GM18873 (cell line): ENCODE measurements around the gene CD248.

Source experiments
- ATAC-seq: cut with Tn5 transposase; IDR thresholded peaks from one replicate; pipeline ENCODE4 v1.9.1; 2021; ENCODE audit warnings: mild to moderate bottlenecking, moderate library complexity, moderate number of reproducible peaks; ENCODE audit not compliant: unreplicated experiment, low FRiP score

CD248 gene

DNA sequence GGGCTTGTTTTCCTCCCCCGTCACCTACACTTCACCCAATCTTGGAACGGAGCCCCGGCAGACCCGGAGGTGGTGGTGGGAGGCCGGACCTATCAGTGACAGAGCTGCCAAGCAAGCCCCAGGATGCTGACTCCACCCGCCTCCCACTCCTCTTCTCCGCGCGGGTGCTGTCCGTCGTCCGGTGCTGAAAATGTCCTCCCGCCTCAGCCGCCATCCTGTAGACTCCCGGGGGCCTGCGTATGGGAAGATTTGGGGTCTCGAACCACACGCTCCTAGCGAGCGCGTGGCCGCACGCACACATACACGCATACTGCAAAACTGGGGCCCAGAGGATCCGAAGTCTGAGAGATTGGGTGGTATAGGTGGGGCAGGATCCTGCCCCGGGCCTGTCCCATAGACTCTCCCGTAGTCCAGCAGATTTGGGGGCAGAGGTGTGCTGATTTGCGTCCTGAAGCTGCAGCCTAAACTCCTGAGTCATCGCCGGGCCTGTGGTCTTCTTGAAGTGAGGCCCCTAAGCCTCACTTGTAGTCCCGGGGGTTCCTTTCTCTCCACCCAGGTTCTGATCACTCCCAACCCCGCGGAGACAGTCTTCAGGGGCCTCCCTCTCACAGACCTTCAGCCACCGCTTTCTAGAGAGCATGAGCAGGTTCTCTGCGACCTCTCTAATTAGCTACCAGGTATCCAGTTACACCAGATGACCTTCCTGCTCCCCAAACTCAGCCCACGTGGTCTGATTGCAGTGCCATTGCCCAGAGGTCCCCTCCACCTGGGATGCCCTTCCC, 27.1 kb downstream of the CD248 start:
- peak; percentile 19 for ATAC-seq

DNA sequence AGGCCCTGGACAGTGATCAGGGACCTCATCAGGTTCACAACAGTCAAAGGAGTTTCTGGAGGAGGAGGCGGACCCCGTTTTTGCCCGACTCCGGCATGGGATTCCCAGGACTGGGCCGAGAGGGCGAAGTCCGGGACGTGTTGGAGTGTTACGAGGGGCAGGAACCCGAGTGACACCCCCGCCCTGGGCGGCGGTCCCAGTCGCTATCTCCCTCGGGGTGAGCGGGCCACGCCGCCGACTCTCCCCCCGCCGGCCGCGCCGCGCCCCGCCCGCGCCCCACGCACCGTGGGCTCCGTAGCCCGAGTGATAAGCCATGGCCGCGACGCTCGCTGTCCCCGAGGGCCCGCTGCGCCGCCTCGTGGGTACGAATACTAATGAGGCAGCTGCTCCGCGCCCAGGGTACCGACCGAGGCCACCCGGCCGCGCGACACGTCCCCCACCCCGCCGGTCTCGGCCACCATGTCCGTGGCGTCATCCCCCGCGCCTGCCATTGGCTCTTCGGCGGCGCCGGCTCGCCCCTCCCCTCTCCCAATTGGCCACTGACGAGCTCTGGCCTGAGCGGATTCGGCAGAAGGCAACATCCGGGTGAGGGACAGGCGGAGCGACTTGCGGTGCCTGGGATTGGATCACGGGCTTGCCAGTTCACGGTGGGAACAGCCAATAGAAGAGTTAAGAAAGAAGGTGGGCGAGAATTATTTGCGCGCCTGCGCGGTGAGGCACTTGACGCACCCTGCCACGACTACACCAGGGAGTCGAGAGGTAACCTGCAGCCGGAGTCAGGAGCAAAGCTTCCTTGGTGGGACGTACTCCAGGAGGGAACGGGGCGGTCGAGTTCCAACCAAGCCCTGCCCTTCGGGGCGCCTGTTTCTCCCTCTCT, 27.9 kb downstream of the CD248 start, which contains the start of gene YIF1A:
Gene YIF1A (minus strand): TSS at position 473 of the 877 bp plus-strand sequence. CDS start 158 bp downstream, at position 315.
- peak; percentile 93 for ATAC-seq

DNA sequence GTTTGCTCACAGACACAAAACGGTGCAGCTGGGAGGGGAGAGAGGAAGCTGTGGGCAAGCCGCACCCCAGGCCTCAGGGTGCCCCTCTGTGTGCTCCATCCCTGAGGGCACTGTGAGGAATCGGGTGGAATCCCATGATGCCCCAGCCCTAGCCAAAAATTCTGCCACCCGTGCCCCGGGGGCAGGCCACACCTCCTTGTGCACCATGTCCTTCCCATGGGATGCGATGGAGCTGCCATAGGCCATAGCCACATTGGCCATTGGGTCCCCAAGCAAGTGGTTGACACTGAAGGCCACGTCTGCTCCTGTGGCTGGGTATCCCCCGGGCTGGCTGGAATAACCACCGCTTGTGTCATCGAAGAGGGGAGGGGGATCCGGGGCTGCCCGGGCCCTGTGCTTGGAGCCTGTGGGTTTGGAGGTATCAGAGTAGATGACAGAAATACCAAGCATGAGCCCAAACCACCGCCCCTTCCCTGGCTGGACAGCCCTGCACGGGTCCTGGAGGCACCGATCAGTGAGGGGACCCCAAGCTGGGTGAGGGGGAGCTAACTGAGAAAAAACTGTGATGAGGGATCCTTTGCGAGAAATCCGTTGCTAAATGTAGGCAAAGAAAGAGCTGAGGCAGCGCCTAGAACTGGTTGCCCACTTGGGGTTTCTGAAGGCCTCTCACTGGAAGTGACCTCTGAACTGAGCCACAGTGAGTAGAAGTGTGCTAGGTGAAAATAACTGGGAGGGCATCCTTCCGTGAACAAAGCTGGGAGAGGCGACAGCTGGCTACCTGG, 28.8 kb downstream of the CD248 start:
- no peak for ATAC-seq

DNA sequence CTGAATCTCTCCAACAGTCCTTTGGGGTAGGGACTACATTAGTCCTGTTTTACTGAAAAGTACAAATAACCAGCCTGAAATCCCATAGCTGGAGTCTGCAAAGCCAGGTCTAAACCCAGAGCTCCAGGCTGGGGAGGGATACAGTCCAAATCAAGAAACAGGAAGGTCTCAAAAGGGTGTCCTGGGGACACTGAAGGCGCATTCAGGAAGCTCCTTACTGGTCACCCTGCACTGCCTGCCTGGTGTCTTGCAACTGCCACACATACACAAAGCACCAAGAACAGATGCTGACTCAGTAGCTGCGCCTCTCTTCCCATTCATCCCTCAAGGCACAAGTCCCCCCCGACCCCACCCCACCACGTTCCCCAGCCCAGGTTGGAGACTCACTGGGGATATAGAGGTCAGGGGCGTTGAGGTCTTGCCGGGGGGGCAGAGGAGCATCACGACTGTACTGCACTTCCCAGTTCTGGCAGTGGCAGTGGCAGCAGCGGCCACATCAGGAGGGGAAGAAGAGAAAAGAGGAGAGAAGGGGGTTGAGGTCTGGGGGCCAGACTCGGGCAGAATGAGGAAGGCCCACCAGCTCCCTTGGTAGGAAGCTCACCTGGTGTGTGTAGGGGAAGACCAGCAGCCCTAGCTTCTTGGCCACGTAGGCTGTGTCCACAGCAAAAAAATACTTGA, 29.5 kb downstream of the CD248 start:
- no peak for ATAC-seq

DNA sequence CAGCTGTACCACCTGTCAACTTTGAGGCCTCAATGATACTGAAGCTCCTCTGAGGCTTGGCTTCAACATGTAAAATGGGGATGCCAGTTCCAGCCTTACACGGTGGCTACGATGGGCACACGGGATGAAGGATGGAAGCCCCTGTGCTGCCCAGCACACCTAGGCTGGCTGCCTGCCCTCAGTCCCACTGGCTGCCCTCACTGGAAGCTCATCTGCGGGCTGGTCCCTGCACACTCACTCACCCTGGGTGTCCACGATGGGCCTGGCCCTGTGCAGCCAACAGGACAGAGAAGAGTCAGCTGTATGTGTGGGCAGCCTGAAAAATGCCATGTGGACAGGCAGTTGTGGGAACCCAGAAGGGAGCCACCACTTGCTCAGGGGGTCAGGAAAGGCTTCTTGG, 30.1 kb downstream of the CD248 start:
- no peak for ATAC-seq

DNA sequence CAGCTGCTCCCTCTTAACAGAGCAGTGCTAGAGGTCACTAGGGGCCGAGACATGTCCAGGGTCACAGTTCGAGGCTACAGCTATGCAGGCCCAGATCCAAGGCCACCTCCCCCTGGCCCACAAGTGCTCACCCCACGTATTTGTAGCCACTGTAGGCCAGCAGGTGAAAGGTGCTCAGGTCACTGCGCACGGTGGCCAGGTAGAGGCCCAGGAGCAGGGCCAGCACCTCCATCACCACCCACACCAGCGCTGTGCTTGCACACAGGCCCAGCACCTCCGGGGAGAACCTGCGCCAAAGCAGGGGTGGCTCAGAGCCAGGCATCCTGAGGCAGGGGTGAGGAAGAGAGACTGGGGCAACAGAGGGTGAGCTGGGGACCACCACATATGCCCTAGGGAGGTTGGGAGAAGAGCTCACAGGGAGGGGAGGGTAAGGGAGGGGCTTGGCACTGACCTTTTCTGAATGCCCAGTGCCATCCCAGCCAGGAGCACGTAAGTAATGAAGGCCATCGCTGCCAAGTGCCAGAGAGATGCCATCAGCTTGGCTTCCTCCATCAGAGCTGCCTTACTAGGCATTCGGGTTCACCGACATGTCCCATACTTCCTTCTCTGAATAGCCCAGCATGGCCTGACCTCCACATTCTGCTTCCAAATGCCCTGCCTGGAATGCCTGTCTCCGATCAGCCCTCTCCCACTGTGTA, 31.4 kb downstream of the CD248 start:
- ATAC-seq = no peak

DNA sequence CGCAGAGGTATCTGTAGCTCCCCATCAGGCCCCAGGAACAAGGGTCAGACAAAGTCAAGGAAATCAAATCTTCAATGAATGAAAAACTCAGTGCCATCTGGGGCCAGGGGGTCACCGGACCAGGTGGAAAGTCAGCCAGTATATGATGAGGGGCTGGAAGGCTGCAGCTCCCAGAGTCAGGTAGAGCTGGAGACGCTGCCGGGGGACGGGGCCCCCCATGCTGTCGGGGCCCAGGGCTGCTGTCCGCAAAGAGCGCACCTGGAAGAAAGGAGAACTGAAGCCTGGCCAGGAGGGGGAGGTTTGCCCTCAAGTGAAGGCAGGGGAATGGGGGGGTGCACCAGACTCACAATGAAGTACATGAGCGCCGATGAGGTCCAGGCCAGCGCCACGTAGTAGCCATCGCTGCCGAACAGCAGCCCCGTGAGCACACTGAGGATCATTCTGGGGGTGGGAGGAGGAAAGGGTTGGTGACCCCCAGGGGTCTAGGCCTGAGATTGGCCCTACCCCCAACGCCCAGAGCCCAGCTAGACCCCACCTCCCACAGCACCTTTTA, 32.2 kb downstream of the CD248 start:
- no peak for ATAC-seq

DNA sequence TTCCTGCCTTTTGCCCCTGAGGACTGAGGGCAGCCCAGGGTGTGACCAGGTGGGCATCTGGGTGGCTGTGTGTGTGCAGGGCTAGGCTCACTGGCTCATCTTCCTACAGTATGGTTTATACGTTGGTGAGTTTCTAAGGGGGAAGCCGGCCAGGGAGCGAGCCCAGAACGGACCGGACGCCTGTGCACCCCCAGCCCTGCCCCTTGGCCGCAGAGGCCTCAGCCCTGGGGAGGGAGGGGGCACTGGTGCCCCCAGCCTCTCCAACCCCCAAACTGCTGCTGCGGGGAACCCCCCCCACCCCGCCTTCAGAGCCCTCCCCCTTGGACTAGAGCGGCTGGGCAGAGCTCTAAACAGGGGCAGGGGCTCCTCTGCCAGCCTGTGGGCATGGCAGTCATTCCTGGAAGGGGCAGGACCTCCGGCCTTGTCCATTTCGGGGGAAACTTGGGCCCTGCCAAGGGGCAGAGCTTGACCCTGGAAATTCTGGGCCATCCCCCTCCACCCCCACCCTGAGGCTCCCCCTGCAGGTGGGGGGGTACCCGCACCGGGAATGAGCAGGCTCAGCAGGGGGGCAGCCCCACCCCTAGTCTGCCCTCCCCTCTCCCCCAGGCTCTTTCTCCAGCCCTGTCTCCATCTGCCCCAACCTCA, 33.3 kb downstream of the CD248 start:
- ATAC-seq = no peak

DNA sequence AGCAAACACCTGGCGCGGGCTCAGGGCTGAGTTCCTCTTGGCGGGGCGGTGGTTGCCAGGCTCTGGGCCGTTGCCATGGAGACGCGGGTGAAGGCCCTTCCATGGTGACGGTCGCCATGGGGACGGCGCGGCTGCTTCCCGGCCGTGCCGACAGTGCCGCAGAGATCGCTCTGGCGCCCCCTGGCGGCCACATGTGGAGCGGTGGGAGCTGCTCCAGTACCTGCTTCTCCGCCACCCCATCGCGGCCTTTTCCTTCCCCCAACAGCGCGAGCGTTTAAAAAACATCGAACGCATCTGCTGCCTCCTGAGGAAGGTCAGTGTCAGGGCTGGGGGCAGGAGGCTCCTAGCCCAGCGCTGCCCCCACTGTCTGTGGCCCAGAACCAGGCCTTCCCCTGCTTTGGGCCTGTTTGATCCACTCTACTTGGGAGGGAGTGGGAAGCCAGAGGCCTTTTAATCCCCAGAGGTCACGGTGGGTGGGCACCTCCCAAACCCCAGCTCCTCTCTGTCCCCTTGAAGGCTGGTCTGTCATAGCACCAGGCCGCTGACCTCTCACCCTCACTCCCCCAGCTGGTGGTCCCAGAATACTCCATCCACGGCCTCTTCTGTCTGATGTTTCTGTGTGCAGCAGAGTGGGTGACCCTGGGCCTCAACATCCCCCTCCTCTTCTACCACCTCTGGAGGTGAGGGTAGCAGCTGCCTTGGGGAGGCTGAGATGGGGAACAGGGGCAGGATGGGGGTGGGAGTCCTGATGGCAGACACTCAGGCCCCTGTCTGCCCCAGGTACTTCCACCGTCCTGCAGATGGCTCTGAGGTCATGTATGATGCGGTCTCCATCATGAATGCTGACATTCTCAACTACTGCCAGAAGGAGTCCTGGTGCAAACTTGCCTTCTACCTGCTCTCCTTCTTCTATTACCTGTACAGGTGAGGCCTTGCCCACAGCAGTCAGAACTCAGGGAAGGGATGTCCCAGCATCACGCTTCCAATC, 34.1 kb downstream of the CD248 start:
- peak; percentile 61 for ATAC-seq

DNA sequence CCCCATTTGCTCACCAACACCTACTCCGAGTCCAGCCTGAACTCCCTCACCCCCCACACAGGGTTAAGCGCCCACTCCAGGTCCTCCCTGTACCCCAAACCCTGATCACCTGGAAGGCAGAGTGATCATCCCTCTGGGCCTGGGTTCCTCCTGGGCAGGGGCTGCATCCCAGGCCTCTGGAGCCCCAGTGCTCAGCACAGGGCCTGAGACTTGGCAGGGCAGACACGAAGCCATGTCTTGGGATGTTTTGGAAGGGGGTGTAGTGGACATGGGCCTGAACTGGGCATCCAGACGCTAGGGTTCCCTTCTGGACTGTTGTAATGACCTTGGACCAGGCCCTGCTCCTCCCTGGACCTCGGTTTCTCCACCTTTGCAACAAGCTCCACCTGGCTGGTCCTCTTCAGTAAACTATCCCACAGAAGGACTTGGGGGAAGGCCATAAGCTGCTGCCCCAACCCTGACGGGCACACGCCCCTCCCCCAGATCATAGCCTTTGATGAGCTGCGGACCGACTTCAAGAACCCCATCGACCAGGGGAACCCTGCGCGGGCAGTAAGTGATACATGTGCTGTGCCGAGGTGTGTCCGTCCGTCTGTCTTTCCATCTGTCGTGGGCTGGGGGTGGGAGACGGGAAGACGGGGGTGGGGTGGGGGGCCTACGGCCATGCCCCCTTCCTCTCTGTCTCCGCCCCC, 34.9 kb downstream of the CD248 start:
- ATAC-seq = no peak

DNA sequence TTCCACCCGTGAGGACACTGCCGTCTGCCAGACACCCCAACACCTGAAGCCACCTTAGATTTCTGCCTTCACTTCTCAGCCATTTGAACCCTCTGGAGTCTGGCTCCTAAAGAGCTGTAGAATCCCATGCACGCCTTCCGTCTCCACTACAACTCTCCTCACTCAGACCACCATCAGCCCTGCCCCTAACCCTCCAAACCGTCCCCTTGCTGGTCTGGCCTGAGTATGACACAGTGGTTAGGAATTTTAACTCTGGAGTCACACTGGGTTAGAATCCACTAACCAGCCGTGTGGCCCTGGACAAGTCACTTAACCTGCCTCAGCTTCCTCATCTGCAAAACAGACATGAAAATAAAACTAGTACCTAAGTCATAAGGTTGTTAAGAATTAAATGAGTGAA, 35.8 kb downstream of the CD248 start:
- ATAC-seq = no peak

DNA sequence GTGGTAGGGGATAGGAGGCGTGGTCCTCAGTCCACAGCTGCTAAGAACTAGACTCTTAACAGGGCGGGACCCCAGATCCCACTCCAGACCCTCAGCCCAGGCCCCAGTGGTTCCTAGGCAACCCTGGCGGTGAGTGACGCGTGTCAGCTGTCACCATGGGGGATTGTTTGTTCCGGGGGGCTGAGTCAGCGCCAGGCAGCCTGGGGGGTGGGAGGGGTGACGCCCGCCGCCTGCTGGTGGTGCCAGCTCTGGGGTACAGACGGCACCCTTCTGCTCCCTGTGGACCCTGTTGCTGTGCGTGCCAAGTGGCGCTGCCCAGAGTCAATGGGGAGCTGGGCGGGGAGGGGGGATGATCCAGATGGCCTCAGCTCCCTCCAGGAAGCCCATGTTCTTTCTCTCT, 36.4 kb downstream of the CD248 start:
- no peak for ATAC-seq

DNA sequence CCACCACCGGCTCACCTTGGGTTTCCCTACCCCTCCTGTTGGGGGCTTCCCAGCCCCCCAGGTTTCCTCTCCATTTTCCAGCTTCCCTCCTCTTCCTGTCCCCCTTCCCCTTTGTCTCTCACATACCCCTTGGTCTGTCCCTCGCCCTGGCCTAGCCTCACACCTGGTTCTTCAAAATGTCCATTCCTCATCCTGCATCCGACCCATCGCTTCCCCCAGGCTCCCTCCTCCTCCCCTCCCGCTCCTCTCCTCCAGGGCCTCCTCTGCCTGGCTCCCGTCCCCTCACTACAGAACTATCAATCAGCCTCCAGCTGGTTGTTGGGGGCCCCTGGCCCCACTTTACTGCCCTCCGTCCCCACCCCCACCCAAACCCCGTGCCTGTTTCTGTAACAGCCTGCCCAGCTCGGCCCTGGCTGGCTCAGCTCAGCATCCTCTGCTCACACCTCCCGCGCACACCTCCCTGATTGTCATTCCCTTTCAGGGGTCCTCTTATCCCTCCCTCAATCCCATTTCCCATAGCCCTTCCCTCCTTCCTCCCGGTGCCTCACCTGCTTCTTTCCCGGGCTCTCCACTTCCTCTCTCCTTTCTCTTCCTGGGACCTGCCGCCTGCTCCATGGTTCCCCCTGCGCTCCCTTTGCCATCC, 37.6 kb downstream of the CD248 start:
- ATAC-seq = no peak

DNA sequence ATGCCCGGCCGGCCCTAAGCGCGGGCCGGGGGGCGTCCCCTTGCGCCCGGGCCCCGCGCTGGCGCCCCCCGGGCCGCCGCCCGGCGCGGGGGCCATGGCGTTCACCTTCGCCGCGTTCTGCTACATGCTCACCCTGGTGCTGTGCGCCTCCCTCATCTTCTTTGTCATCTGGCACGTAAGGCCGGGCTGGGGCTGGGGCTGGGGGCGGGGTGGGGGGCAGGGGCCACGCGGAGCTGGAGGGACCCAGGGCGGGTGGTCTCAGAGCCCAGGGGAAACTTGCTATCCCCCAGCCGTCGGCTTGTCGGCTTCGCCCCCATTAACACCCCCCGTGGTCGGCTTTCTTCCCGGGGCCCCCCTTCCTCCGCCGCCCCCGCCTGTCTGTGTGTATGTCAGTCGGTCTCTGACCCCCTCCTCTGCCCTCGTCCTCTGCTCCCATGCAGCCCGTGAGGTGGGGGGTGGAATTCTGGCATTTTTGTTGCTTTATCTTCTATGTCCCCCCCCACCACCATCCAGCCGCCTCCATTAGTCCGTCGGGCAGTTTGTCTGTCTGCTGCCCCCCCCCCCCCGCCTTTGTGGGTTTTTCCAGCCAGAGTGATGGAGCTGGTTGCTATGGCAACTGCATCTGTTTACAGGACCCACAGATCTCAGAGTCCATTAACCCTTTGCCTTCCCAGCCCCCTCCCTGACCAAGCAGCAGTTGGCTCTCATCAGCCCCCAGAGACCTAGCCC, 38.3 kb downstream of the CD248 start:
- ATAC-seq = no peak

DNA sequence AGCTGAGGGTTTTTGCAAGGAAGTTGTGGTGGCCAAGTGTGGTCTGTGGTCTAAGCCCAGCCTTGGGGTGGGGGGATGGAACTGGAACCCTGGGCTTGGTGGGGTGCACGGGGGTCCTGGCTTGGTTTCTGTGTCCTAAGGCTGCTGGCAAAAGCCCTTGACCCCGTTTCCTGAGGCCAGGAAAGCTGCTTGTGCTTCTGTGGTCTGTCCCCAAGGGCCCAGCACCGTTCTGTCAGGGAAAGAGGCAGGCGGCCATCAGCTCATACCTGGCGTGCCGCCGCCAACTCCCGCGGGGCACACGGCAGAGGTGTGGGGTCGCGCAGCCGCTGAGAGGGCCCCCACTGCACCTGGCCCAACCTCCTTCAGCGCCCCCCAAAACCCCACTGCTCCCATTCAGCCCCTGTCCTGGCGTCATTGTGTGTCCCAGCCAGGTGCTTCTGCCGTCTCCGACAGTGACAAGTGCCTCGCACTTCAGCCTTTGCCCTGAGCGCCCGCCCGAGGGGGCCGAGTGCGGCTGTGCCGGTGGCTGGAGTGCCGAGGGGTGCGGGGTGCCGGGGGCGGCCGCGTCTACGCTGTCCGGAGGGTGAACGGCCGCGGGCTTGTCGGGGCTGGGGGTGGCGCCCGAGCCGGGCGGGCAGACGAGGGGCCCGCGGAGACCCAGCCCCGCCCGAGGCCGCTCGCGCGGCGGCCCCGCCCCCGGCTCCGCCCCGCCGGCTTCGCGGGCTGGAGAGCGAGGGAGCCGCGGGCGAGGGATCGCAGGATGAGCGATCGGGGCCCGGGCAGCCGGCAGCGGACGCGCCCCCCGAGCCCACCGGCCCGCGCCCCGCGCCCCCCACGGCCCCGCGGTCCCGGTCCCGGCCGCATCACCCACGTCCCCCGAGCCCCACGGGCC, 39.1 kb downstream of the CD248 start, which contains the start of gene CNIH2:
Gene CNIH2 (plus strand): TSS at position 705 of the 892 bp plus-strand sequence. CDS start 282 bp downstream, outside the sequence.
- no peak for ATAC-seq
